NCI-H146 treated with DMSO at 0.1 percent for 48 hours (cell line): Measurements from ENCODE around the gene HLA-DMA.

ENCODE experiments used
- DNase-seq: peaks from one replicate; lab custom pipeline; 2025; ENCODE audit not compliant: unreplicated experiment; lab: John Stamatoyannopoulos, UW

HLA-DMA gene

DNA sequence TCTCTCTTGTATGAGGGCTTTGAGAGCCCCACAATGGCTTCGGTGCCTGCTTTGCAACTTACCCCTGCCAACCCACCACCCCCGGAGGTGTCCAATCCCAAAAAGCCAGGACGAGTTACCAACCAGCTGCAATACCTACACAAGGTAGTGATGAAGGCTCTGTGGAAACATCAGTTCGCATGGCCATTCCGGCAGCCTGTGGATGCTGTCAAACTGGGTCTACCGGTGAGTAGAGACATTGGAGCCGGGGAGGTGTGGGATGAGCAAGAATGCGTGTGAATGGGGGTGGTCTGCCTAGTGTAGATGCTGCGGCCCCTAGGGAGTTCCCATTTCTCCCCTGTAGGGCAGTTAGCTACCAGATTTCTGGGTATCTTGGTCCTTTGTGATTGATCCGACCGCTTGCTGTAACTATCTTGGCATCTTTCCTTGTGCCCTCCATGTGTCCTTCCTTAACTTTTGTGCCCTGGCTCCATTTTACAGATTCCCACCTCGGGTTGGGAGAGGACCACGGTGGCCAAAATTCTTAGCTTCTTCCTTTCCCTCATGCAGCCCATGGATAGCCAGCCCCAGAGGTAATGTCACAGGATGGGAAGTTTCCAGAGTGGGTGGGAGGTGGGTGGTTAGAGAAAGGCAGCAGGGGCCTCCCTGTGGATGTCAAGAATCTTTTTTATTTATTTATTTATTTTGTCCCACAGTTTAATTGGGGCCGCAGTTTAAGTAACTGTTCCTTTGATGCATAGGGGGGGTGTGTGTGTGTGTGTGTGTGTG, 21.8 kb upstream of the HLA-DMA start:
- DNase-seq, result no peak

GRCh38 chr6:32974016-32974333, 21.1 kb upstream of the HLA-DMA start:
- peak; percentile 33 for DNase-seq

- peak; percentile 19 for DNase-seq
Observed at GRCh38 chr6:32973144-32974015, 20.5 kb upstream of the HLA-DMA start.

DNA sequence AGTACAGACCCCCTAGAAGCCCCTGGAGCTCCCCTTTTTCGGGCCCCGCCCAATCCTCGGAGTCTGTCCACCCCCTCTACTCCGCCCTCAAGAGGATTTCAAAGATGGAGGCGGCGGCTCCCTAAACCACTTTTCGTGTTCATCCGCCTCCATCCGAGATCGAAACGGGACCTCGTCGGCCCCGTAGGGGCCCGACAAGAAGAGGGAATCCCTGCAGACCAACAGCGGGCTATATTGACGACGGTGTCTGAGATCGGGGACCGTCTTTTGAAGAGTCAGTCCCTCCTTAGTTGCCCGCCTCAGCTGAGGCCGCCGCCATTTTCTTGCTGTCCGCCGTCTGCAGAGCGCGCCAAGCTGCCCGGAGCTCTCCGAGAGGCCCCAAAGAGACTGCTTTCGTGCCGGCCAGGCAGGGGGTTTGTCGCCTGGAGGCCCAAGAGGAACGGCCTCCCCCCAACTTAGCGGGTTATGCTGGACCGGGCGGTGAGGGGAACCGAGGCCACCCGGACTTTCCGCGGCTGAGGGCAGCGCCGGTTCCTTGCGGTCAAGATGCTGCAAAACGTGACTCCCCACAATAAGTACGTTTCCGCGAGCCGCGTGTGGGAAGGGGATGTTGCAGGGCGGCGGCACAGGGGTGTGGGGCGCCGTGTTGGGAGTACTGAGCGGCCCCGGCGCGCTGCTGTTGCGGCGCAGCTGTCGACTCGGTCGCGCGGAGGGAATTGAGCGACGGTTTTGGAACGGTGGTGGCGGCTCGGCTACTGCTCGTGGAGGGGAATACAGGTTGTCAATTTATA, 19.7 kb upstream of the HLA-DMA start:
- DNase-seq, result no peak

- peak; percentile 98 for DNase-seq
Observed at GRCh38 chr6:32971581-32972352, 18.9 kb upstream of the HLA-DMA start.

DNA sequence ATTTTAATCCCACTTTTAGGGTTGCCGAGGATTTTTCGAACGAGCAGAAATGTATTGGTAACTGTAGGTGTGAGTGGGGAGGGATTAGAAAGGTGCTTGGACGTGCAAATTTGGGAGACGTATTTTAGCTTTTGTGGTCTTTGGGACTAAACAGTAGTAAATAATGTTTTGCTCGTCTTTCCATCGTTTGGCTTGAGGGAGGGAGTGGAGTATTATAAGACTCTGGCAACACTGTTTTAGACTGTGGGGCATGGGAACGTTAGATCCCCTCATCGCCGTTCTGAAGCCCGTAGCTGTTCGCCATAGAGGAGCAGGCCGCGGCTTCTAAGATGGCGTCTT, 18.3 kb upstream of the HLA-DMA start:
- no peak for DNase-seq

GRCh38 chr6:32970413-32971241, 17.7 kb upstream of the HLA-DMA start:
- DNase-seq, result peak; percentile 43

DNA sequence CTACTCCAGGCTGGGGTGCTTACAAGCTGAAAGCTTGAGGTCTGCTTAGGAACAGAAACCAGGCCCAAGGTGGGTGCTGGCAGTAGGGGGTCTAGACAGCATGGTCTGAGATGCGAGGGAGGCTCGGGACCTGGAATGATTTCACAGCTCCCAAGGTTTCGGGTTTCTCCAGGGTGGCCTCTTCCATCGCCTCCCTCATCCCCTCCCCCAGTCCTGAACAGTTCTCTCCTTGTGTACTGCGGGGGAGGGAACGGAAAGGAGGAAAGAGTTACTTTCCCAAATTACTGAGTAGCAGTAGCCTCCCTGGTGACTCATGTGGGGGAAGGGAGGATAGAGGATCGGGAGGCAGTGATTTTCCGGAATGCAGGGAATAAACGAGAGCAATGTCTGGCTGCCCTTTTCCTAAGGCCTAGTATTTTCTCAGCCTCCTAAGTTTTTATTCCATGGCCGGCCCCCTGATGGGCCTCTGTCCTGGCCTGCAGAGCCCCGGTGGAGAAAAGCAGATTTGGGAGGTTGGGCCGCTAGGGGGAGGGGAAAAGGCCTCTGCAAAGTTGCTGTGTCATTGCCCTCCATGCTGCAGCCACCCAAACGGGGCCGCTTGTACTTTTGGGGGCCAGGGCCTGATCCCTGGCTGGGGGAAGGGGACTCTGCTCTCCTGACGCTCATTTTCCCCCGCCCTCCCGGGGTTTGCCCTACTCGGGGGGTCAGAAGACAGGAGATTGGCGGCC, 17.0 kb upstream of the HLA-DMA start:
- peak; percentile 68 for DNase-seq

DNA sequence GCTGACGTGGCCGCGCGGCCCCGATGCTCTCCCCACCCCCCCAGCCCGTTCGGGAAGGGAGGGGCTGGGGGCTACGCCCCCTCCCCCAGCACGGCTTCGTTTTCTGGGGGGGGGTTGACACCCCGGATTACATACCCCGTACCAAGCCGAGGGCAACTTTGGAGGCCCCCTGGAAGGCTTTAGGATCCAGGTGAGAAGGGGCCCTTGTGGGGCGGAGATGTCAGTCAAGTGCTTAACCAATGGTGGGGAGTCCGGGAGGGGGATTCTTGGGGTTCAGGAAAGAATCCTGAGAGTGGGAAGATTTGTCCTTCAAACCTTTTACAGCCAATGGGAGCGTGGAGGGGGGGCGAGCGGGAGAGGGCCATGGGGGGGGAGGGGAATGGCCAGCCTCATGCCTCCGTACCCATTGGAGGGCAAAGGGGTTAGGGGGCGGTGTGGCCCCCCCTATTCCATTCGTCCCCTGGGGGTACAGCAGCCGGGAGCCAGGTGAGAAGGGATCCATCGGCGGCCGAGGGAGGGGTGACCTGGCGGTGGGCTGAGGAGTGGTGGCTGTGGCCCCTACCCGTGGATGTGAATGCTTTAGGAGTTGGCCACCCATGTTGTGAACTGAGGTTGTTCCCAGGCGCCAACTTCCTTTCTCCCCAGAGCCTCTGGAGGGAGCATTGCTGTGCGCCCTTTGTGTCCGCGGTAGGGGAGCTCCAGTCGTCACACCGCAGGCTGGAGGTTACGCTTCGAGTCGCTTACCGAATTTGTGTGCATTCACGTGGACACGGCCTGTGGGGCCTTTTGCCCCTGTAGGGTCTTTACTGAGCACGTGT, 16.2 kb upstream of the HLA-DMA start:
- peak; percentile 61 for DNase-seq

GRCh38 chr6:32968093-32968866, 15.4 kb upstream of the HLA-DMA start, which contains the start of gene BRD2:
Gene BRD2 (plus strand): TSS chr6:32968594. CDS start chr6:32972899, 4,305 bp downstream.
- peak; percentile 90 for DNase-seq

DNA sequence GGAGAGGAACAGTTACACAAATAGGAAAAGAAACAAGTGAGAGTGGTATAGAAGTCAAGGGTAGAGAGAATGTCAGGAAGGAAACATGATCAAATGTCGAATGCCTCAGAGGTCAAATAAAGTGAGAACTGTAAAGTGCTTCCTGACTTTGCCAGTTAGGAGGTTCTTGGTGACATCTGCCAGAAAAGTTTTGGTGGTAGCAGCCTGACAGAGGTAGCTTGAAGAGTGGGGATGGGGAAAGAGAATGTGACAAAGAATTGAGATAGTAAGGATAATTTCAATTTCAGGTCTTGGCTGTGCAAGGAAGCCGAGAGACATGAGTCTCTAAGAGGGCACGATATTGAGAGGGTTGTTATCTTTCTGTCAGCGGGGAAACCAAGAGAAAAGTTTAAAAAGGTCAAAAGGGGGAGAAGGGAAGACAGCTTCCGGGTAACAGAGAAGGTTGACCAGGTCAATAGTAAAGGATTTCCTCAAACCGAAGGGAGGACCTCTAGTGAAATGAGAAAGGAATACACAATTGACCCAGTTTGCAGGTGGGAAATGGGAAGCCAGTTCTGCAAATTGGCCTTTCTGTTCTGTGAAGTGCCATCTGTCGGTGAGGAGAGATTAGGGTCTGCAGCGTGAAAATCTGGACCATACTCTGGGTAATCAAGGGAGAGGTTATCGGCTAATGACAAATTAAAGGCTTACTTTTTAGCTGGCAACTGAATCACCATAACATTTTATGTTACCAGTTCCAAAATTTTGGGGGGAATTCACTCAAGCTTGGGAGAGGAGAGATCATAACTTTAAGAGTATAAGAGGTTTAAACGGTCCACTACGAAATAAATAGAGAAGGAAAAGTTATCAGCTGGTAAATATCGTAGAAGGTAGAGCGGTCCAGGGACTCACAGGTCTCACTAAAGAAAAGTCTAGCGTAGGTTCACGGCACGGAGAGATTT, 14.5 kb upstream of the HLA-DMA start:
- peak; percentile 46 for DNase-seq

DNA sequence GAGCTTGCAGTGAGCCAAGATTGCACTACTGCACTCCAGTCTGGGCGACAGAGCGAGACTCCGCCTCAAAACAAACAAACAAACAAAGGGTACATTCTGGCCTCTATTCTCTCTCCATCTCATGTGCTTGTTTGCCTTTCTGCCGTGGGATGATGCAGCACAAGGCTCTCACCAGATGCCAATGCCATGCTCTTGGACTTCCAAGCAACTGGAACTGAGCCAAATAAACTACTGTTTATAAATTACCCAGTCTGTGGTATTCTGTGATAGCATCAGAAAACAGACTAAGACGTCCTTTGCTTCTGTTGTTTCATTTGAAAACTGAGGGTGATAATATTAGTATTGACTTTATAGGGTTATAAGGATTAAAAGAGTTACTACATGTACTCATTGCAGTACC, 11.9 kb upstream of the HLA-DMA start:
- DNase-seq, result no peak

DNA sequence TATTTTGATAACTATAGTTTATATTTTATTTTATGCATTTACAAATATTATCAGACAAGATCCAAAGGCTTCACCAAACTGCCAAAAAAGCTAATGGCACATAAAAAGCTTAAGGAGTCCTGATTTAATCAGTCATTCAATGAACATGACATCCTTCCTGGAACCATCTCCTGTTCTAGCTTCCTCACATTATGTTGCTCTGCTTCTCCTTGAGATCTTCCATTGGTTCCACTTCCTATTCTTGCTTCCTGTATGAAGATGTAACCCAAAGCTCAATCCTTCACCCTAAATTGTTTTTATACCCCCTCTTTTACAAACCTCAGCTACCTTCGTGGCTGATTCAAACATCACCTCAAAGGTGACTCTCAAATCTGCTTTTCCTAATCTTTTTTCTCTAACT, 11.0 kb upstream of the HLA-DMA start:
- DNase-seq, result no peak

- no peak for DNase-seq
Observed at GRCh38 chr6:32962213-32962826, 9.4 kb upstream of the HLA-DMA start.

- DNase-seq, result no peak
Observed at GRCh38 chr6:32960563-32960962, 7.7 kb upstream of the HLA-DMA start.

GRCh38 chr6:32956176-32956575, 3.3 kb upstream of the HLA-DMA start:
- DNase-seq, result no peak
